DMS79 treated with DMSO at 0.1 percent for 48 hours (cell line): ENCODE results near the gene RPP30.

Source experiments
- DNase-seq: peaks from one replicate; lab custom pipeline; 2025; lab: John Stamatoyannopoulos, UW

The RPP30 gene

GRCh38 chr10:90944749-90945148 is 73.0 kb downstream of the RPP30 start:
- DNase-seq, result no peak

- no peak for DNase-seq
Measured at GRCh38 chr10:90945491-90946070, 73.8 kb downstream of the RPP30 start.

- no peak for DNase-seq
Measured at GRCh38 chr10:90947030-90947960, 75.5 kb downstream of the RPP30 start.
